B cell (primary cell): Measurements from ENCODE around the gene CXCL6. TPM values are rescaled to one million over a fixed set of nuclear protein-coding genes. Genes with fewer than 3 reads are reported as not detected.

Experiments used
- ATAC-seq: fragments of 200-7000 bp; cut with Tn5 transposase; one replicate; pipeline ENCODE4 v1.10.0; 2021; ENCODE audit warnings: low read depth, mild to moderate bottlenecking, moderate number of reproducible peaks, moderate library complexity
- CTCF ChIA-PET: fragments of 350-600 bp; sonication (Branson Sonifier 250); formaldehyde crosslinking; loops from one replicate; lab custom pipeline; 2021; ENCODE audit warnings: antibody characterized with exemption, inconsistent platforms; lab: Charles Lee
- POLR2A ChIA-PET: fragments of 350-600 bp; sonication (Branson Sonifier 250); formaldehyde crosslinking; loops from one replicate; lab custom pipeline; 2021; ENCODE audit warnings: antibody characterized with exemption; lab: Charles Lee
- DNase-seq: peaks from one replicate; pipeline ENCODE4 v3.0.0; 2013
- H2AFZ ChIP-seq: 2 replicates; pipeline ENCODE4 v1.6.1; 2012; ENCODE audit warnings: mild to moderate bottlenecking, low read depth, low read length; ENCODE audit not compliant: insufficient read depth, poor library complexity, severe bottlenecking
- H3K27ac ChIP-seq, 2 donors: 1 replicate in 1 of 2; 2 replicates in 1 of 2; pipeline ENCODE4 v1.5.1; 2012 to 2013; ENCODE audit warnings: low read length in 2 of 2, mild to moderate bottlenecking in 2 of 2, moderate library complexity in 1 of 2
- H3K27me3 ChIP-seq, 4 experiments: fragments of 200-600 bp in 1 of 4; sonication (generic) in 1 of 4; replicated peaks in 1 of 4; 1 replicate in 2 of 4; 2 replicates in 2 of 4; pipeline versions ENCODE4 v1.6.1 to v1.7.0; 2013 to 2016; ENCODE audit warnings: low read length in 3 of 4, mild to moderate bottlenecking in 2 of 4, mixed read lengths in 1 of 4, moderate library complexity in 1 of 4; ENCODE audit not compliant: insufficient read depth in 4 of 4, control insufficient read depth in 3 of 4; ENCODE audit errors: control extremely low read depth in 1 of 4
- H3K36me3 ChIP-seq, 2 experiments: replicated peaks in 1 of 2; 1 replicate in 1 of 2; 2 replicates in 1 of 2; pipeline versions ENCODE4 v1.6.1 to v1.7.1; 2013; ENCODE audit warnings: low read length in 1 of 2; ENCODE audit not compliant: insufficient read depth in 2 of 2, control insufficient read depth in 1 of 2; ENCODE audit errors: control extremely low read depth in 1 of 2, extremely low read depth in 1 of 2
- H3K4me1 ChIP-seq, 2 donors: fragments of 200-600 bp in 1 of 2; sonication (generic) in 1 of 2; 1 replicate in 1 of 2; 2 replicates in 1 of 2; pipeline versions ENCODE4 v1.5.1 to v1.6.1; 2013 to 2017; ENCODE audit warnings: low read length in 2 of 2; ENCODE audit not compliant: control insufficient read depth in 2 of 2, insufficient read depth in 2 of 2
- H3K4me2 ChIP-seq: replicated peaks from 2 replicates; pipeline ENCODE3; 2012; ENCODE audit warnings: mild to moderate bottlenecking, low read depth, low read length; ENCODE audit not compliant: poor library complexity, severe bottlenecking
- H3K4me3 ChIP-seq, 5 experiments: fragments of 200-600 bp in 1 of 5; sonication (generic) in 1 of 5; 1 replicate in 3 of 5; 2 replicates in 2 of 5; pipeline versions ENCODE4 v1.5.1 to v1.7.0; 2011 to 2016; ENCODE audit warnings: low read length in 4 of 5, mild to moderate bottlenecking in 4 of 5, low read depth in 2 of 5, control low read depth in 1 of 5, moderate library complexity in 1 of 5; ENCODE audit not compliant: insufficient read depth in 1 of 5; ENCODE audit errors: control extremely low read depth in 1 of 5, extremely low read depth in 1 of 5
- H3K79me2 ChIP-seq: fragments of 200-600 bp; sonication (generic); one replicate; pipeline ENCODE4 v1.6.0; 2016; ENCODE audit warnings: low read length; ENCODE audit not compliant: control insufficient read depth, insufficient read depth
- H3K9ac ChIP-seq: fragments of 200-600 bp; sonication (generic); 2 replicates; pipeline ENCODE4 v1.6.1; 2017; ENCODE audit warnings: mild to moderate bottlenecking, low read length, moderate library complexity
- H3K9me3 ChIP-seq, 3 donors: one replicate each; pipeline versions ENCODE4 v1.6.1 to v1.7.1; 2013; ENCODE audit warnings: low read length in 2 of 3; ENCODE audit not compliant: control insufficient read depth in 2 of 3, insufficient read depth in 1 of 3; ENCODE audit errors: control extremely low read depth in 1 of 3
- H4K20me1 ChIP-seq: 2 replicates; pipeline ENCODE4 v1.6.0; 2012; ENCODE audit warnings: mild to moderate bottlenecking, low read length; ENCODE audit not compliant: insufficient read depth, control insufficient read depth, poor library complexity, severe bottlenecking
- H3K27ac Mint-ChIP-seq: one replicate; pipeline ENCODE4 v1.8.0; 2021; ENCODE audit warnings: mixed read lengths
- H3K27me3 Mint-ChIP-seq: one replicate; pipeline ENCODE4 v1.8.0; 2021; ENCODE audit warnings: mixed read lengths
- H3K4me1 Mint-ChIP-seq: one replicate; pipeline ENCODE4 v1.8.0; 2021; ENCODE audit warnings: mixed read lengths
- H3K4me3 Mint-ChIP-seq: one replicate; pipeline ENCODE4 v1.8.0; 2021; ENCODE audit warnings: mixed read lengths
- H3K9me3 Mint-ChIP-seq: one replicate; pipeline ENCODE4 v1.8.0; 2022; ENCODE audit warnings: mixed read lengths; ENCODE audit not compliant: insufficient read depth
- CTCF ChIP-seq: fragments of 200-600 bp; IDR thresholded peaks from one replicate; pipeline ENCODE4 v1.8.0; 2022; ENCODE audit warnings: antibody characterized with exemption, mild to moderate bottlenecking
- EZH2 ChIP-seq: IDR thresholded peaks from 2 replicates; pipeline ENCODE4 v1.6.1; 2012; ENCODE audit warnings: borderline replicate concordance, low read depth, mild to moderate bottlenecking, moderate library complexity, low read length; ENCODE audit not compliant: insufficient read depth, poor library complexity, severe bottlenecking
- WGBS: methylation state at CpG from one replicate; pipeline ENCODE4 v1.1.5; 2013; ENCODE audit warnings: missing lambda C conversion rate; ENCODE audit not compliant: insufficient coverage; 5-methylcytosine and 5-hydroxymethylcytosine counted together
- intact Hi-C: fragments of 100-400 bp; cut with micrococcal nuclease; formaldehyde crosslinking; loops from one replicate; pipeline ENCODE4 v1.10.0; 2022
- polyA plus RNA-seq: library from polyadenylated mRNA; depleted of rRNA; stranded (reverse); fragments of >200 nt; gene quantifications from 2 replicates; pipeline ENCODE4 v1.2.3, GENCODE V29; 2012
- total RNA-seq, 2 donors: library from RNA; stranded (reverse); fragments of 120-200 nt in 1 of 2; gene quantifications; 1 replicate in 1 of 2; 2 replicates in 1 of 2; pipeline versions ENCODE4 v1.2.3 to v1.2.4, GENCODE V29; 2013 to 2022

Gene CXCL6
- total and polyA plus RNA-seq, 2 donors (not counting 1 experiment from before 2014, with no cell fraction given), result not detected

GRCh38 chr4:73864961-73865360 lies 28.5 kb downstream of the CXCL6 start:
- no peaks in the 10 kb centered on the region for H3K36me3 ChIP-seq
- no peak overlapping the region for H3K4me3 Mint-ChIP-seq
- ChIA-PET POLR2A (no interaction called here), CTCF (no interaction called here)
- H3K9me3 ChIP-seq, result no peaks in the 10 kb centered on the region
- no peaks in the 10 kb centered on the region for H4K20me1 ChIP-seq
- TF ChIP-seq EZH2 (no peak), CTCF (no peak)
- no peak overlapping the region for H3K4me2 ChIP-seq
- H3K27ac ChIP-seq, result no peak overlapping the region
- H3K79me2 ChIP-seq, result no peaks in the 10 kb centered on the region
- peaks cover 3% of the 10 kb centered on the region for H3K4me1 Mint-ChIP-seq
- peaks cover 0 to 5% of the 10 kb centered on the region in 2 donors for H3K4me1 ChIP-seq
- H3K4me3 ChIP-seq, result no peak overlapping the region
- no peak overlapping the region for H3K9ac ChIP-seq
- 100% methylated on average over 2 of the region's 8 CpGs for WGBS
- H3K27me3 Mint-ChIP-seq, result peaks cover 19% of the 10 kb centered on the region
- no peak overlapping the region for H2AFZ ChIP-seq
- H3K27ac Mint-ChIP-seq, result no peak overlapping the region
- no peaks in the 10 kb centered on the region for H3K9me3 Mint-ChIP-seq
- peaks cover 0 to 12% (median 7%) of the 10 kb centered on the region in 4 experiments for H3K27me3 ChIP-seq
- DNase-seq, result no peak
- intact Hi-C loops, result no loop called here
- ATAC-seq, result no peak

- Histone ChIP-seq H3K79me2 (no peaks in the 10 kb centered on the region), H3K4me1 (peaks cover 0 to 5% of the 10 kb centered on the region in 2 donors), H2AFZ (no peak overlapping the region), H3K27ac (no peak overlapping the region), H3K9ac (no peak overlapping the region), H3K27me3 (peaks cover 0 to 15% (median 7%) of the 10 kb centered on the region in 4 experiments), H3K36me3 (no peaks in the 10 kb centered on the region), H3K4me3 (no peak overlapping the region), H3K4me2 (no peak overlapping the region), H3K9me3 (no peaks in the 10 kb centered on the region), H4K20me1 (no peaks in the 10 kb centered on the region)
- no peak overlapping the region for H3K27ac Mint-ChIP-seq
- no peak overlapping the region for H3K4me3 Mint-ChIP-seq
- intact Hi-C loops, result no loop called here
- no peaks in the 10 kb centered on the region for H3K9me3 Mint-ChIP-seq
- DNase-seq (no peak), ATAC-seq (no peak)
- ChIA-PET POLR2A (no interaction called here), CTCF (no interaction called here)
- H3K4me1 Mint-ChIP-seq, result peaks cover 3% of the 10 kb centered on the region
- WGBS, result 72% methylated on average over 3 of the region's 5 CpGs
- TF ChIP-seq EZH2, result no peak
- TF ChIP-seq CTCF, result no peak
- H3K27me3 Mint-ChIP-seq, result peaks cover 19% of the 10 kb centered on the region
Observed at GRCh38 chr4:73865431-73866096, 29.1 kb downstream of the CXCL6 start.
